IgD-negative memory B cell (primary cell): ENCODE data around the gene SLC25A51. TPM values are rescaled to one million over a fixed set of nuclear protein-coding genes. Genes with fewer than 3 reads are reported as not detected.

Experiments
- H3K27ac Mint-ChIP-seq, 3 donors: one replicate each; pipeline ENCODE4 v1.8.0; 2020 to 2022; ENCODE audit warnings: mild to moderate bottlenecking in 3 of 3, mixed read lengths in 3 of 3, moderate library complexity in 1 of 3
- H3K27me3 Mint-ChIP-seq: one replicate; pipeline ENCODE4 v1.8.0; 2021; ENCODE audit warnings: mixed read lengths
- H3K36me3 Mint-ChIP-seq: one replicate; pipeline ENCODE4 v1.8.0; 2020; ENCODE audit warnings: mild to moderate bottlenecking, mixed read lengths
- H3K4me1 Mint-ChIP-seq, 3 donors: one replicate each; pipeline ENCODE4 v1.8.0; 2020 to 2022; ENCODE audit warnings: mixed read lengths in 3 of 3, mild to moderate bottlenecking in 1 of 3
- H3K4me3 Mint-ChIP-seq, 4 donors: one replicate each; pipeline ENCODE4 v1.8.0; 2020 to 2022; ENCODE audit warnings: mild to moderate bottlenecking in 4 of 4, mixed read lengths in 4 of 4, moderate library complexity in 3 of 4
- H3K9me3 Mint-ChIP-seq, 3 donors: one replicate each; pipeline ENCODE4 v1.8.0; 2020 to 2021; ENCODE audit warnings: mixed read lengths in 3 of 3, mild to moderate bottlenecking in 1 of 3
- polyA plus RNA-seq: library from polyadenylated mRNA; unstranded; fragments of 300-500 nt; fragmentation: Illumina TruSeq; gene quantifications from one replicate; pipeline ENCODE4 v1.2.3, GENCODE V29; 2021

The SLC25A51 gene
- polyA plus RNA-seq: 13.1 TPM

DNA sequence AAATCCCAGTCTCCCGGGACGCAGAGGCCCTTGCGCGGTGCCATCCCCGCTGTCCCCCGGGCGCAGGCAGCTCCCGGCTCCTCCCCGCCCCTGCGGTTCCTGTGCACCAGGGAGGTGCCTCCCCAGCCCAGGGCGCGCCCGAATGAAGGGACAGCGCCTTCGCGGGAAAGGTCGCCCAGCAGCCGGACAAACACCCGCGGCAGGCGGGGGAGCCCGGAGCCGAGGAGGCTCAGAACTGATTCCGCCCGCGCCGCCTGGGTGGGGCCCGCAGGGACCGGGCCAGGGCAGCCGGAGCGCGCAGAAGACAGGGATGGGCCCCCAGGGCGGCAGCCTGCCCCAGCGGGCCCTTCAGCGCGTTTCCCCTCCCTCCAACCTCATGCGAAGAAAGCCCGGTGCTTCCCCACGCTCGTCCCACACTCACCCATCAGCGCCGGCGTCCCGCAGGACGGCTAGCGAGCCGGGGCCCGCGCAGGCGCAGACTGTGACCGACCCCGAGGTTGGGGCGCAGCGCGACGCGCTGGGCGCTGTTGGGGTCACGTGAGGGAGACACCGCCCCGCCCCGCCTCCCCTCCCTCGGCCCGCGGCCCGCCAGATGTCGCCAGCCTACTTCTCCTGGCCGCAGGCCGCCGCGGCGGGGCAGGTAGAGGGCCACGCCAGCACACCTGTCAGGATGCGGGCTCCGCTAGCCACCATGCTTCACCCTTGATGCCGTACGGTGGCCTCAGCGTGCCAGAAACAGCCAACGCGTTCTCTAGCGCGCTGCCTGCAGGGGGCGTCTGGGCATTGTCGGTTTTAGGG, at the start of gene SLC25A51:
Gene SLC25A51 (minus strand): TSS at position 481 of the 798 bp plus-strand sequence. CDS start 15,577 bp downstream, outside the sequence.
- peaks cover 2 to 22% (median 18%) of the 10 kb centered on the region in 3 donors for H3K4me1 Mint-ChIP-seq
- no peaks in the 10 kb centered on the region for H3K9me3 Mint-ChIP-seq
- no peaks in the 10 kb centered on the region for H3K36me3 Mint-ChIP-seq
- H3K27me3 Mint-ChIP-seq: no peaks in the 10 kb centered on the region
- H3K27ac Mint-ChIP-seq: peak within 1 kb of the TSS; percentile 94 to 99 (median 96)
- H3K4me3 Mint-ChIP-seq: peak within 1 kb of the TSS; percentile 86 to 98 (median 96)

DNA sequence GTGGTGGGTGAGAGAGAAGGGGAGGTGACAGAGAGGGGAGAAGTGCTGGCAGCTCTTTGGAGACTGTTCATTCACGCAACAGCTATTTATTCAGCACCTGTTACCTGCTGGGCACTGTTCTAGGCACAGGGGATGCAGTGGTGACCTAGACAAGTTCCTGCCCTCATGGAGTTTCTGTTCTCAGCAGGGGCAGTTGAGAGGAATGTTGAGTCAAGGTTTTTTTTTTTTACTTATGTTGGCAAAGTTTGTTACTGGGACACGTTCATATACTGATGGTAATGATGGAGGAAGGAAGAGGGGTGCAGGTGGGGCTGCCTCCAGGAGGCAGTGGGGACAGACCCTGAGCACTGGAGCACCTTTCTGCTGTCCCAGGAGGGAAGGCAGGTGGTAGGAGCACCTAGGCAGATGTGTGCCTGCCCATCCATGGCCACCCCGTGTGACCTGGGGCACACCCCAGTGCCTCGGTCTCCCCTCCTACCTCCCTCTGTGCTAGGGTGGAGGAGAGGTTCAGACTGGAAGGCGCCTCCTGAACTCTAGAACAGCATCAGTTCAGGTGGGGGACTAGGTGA, 49.4 kb upstream of the SLC25A51 start:
- Mint-ChIP-seq H3K9me3 (no peaks in the 10 kb centered on the region), H3K4me1 (peaks cover 0 to 6% (median 5%) of the 10 kb centered on the region in 3 donors), H3K27me3 (no peaks in the 10 kb centered on the region), H3K36me3 (peaks cover 4% of the 10 kb centered on the region), H3K27ac (no peak overlapping the region), H3K4me3 (peak overlapping the region in 1 of 4 donors; percentile 69)

DNA sequence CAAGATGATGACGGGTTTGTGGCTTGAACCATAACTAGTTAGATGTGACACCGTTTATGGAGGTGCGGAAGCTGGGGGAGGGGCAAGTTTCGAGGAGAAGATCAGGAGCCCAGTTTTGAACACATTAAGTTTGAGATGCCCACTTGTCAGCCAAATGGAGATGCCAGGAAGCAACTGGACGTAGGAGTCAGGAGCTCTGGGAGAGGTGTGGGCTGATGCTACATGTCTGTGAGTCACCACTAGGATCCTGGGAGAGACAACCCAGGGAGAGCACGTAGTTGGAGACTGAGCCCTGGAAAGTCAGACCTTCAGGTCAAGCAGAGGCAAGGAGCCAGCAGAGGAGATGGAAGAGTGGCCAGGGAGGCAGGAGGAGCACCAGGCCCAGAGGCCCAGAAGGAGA, 48.8 kb upstream of the SLC25A51 start:
- peaks cover 0 to 6% (median 5%) of the 10 kb centered on the region in 3 donors for H3K4me1 Mint-ChIP-seq
- no peaks in the 10 kb centered on the region for H3K27me3 Mint-ChIP-seq
- no peak overlapping the region for H3K27ac Mint-ChIP-seq
- peak overlapping the region in 1 of 4 donors; percentile 27 for H3K4me3 Mint-ChIP-seq
- no peaks in the 10 kb centered on the region for H3K9me3 Mint-ChIP-seq
- H3K36me3 Mint-ChIP-seq: peaks cover 4% of the 10 kb centered on the region

- H3K9me3 Mint-ChIP-seq: no peaks in the 10 kb centered on the region
- peaks cover 0 to 6% (median 5%) of the 10 kb centered on the region in 3 donors for H3K4me1 Mint-ChIP-seq
- peaks cover 4% of the 10 kb centered on the region for H3K36me3 Mint-ChIP-seq
- H3K27me3 Mint-ChIP-seq: no peaks in the 10 kb centered on the region
- peak overlapping the region in 1 of 3 donors; percentile 28 for H3K27ac Mint-ChIP-seq
- H3K4me3 Mint-ChIP-seq: no peak overlapping the region
Observed at GRCh38 chr9:37951671-37952449, 47.9 kb upstream of the SLC25A51 start.

GRCh38 chr9:37950561-37950960, 46.6 kb upstream of the SLC25A51 start:
- peaks cover 6% of the 10 kb centered on the region for H3K27me3 Mint-ChIP-seq
- peaks cover 0 to 6% (median 5%) of the 10 kb centered on the region in 3 donors for H3K4me1 Mint-ChIP-seq
- peaks cover 4% of the 10 kb centered on the region for H3K36me3 Mint-ChIP-seq
- H3K9me3 Mint-ChIP-seq: no peaks in the 10 kb centered on the region
- H3K27ac Mint-ChIP-seq: peak overlapping the region in 1 of 3 donors; percentile 71
- no peak overlapping the region for H3K4me3 Mint-ChIP-seq

GRCh38 chr9:37949576-37949975, 45.6 kb upstream of the SLC25A51 start:
- Mint-ChIP-seq H3K36me3 (peaks cover 4% of the 10 kb centered on the region), H3K27me3 (peaks cover 6% of the 10 kb centered on the region), H3K9me3 (no peaks in the 10 kb centered on the region), H3K27ac (no peak overlapping the region), H3K4me3 (no peak overlapping the region), H3K4me1 (peaks cover 0 to 6% (median 5%) of the 10 kb centered on the region in 3 donors)

DNA sequence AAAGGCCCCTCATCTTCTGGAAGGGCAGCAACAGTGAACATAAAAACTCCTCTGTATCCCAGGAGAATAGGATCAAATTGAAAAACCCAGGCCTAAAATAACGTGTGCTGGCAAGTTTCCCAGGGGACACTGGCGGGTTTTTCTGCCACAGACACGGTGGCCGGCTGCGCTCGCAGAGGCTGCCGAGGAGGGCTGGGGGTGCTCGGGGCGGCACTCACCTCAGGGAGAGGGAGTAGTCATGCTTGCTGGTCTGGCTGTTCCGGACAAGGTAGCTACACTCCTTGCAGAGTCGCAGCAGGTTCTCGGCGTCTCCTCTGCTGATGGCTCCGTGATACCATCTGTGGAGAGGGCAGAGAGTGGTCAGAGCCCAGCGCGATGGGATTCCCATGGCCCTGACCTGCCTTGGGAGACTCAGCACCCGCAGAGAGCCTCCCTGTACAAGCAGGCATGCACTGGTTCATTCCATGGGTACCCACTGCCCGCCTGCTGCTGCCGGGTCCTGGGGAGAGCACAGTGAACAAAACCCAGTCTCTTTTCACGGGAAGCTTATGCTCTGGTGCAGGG, 44.6 kb upstream of the SLC25A51 start:
- Mint-ChIP-seq H3K36me3 (peaks cover 2% of the 10 kb centered on the region), H3K4me3 (no peak overlapping the region)

GRCh38 chr9:37947977-37948376, 44.0 kb upstream of the SLC25A51 start:
- Mint-ChIP-seq H3K27ac (no peak overlapping the region), H3K4me3 (no peak overlapping the region), H3K27me3 (peaks cover 8% of the 10 kb centered on the region), H3K4me1 (peaks cover 0 to 2% (median 0%) of the 10 kb centered on the region in 3 donors), H3K9me3 (no peaks in the 10 kb centered on the region), H3K36me3 (peaks cover 2% of the 10 kb centered on the region)

More for the DNA sequence above, 44.6 kb upstream of the SLC25A51 start:
- Mint-ChIP-seq H3K9me3 (no peaks in the 10 kb centered on the region), H3K27me3 (peaks cover 6% of the 10 kb centered on the region), H3K27ac (no peak overlapping the region), H3K4me1 (peaks cover 0 to 3% (median 2%) of the 10 kb centered on the region in 3 donors)

GRCh38 chr9:37947471-37947870, 43.5 kb upstream of the SLC25A51 start:
- H3K36me3 Mint-ChIP-seq: peaks cover under 1% of the 10 kb centered on the region
- no peaks in the 10 kb centered on the region for H3K9me3 Mint-ChIP-seq

GRCh38 chr9:37946971-37947370, 43.0 kb upstream of the SLC25A51 start:
- H3K9me3 Mint-ChIP-seq: no peaks in the 10 kb centered on the region
- H3K4me1 Mint-ChIP-seq: no peaks in the 10 kb centered on the region
- H3K4me3 Mint-ChIP-seq: no peak overlapping the region
- peak overlapping the region in 1 of 3 donors; percentile 1 for H3K27ac Mint-ChIP-seq
- H3K27me3 Mint-ChIP-seq: peaks cover 9% of the 10 kb centered on the region
- H3K36me3 Mint-ChIP-seq: peaks cover 2% of the 10 kb centered on the region

More at GRCh38 chr9:37947471-37947870, 43.5 kb upstream of the SLC25A51 start:
- Mint-ChIP-seq H3K4me1 (no peaks in the 10 kb centered on the region), H3K4me3 (peak overlapping the region in 1 of 4 donors; percentile 2), H3K27me3 (peaks cover 9% of the 10 kb centered on the region), H3K27ac (peak overlapping the region in 1 of 3 donors; percentile 1)

DNA sequence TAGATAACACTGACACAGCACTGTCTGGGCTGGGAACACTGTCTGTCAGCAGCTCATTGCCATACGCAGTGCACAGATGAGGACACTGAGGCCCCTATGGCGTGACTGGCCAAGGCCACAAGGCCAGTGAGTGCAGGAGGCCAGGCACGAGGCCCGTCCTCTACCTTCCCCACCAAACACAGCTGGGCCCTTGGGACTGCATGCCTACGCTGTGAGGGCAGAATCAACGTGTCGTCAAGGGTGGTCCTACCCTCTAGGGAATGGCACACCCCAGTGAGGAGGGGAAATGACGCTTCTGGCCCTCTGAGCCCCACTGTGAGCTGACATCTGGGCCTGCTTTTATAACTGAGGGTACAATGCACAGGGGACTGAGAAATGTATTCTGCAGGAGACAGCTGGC, 42.1 kb upstream of the SLC25A51 start:
- Mint-ChIP-seq H3K27ac (no peak overlapping the region), H3K4me1 (no peaks in the 10 kb centered on the region), H3K9me3 (no peaks in the 10 kb centered on the region), H3K27me3 (peaks cover 10% of the 10 kb centered on the region), H3K36me3 (peaks cover 2% of the 10 kb centered on the region), H3K4me3 (no peak overlapping the region)

DNA sequence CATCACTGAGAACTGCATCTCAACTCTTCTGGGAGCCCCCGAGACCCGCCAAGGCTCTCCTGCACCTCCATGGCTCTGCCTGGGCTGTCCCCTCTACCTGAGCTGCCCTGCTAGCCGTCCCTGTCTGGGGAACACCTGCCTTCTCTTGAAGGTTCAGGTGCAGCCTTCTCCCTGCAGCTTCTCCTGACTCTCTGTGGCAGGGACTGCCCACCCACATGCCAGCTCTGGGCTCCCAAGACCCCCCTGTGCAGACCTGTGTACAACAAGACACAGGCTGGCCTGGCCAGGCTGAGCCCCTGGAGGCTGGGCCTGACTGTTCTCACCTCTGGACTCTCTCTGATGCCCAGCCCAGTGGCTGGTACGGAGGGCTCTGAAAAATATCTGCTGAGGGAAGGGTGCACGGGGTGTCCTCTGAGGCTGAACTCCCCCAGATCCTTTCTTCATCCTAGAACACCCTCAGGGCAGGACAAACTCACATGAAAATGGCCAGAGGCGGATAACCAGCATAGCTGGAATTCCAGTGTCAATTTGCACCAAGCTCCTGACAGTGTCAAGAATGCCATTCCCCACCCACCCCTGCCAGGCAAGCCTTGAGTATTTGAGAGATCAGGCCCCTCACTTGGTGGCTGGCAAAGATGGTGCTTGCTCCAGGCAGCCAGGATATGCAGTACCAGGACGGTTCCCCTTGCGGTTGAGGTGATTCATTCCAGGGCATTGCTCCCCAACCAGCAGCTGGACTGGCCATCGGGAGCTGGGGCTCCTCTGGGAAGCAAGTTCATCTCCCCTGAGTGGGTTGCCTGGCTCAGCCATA, 40.9 kb upstream of the SLC25A51 start:
- Mint-ChIP-seq H3K9me3 (no peaks in the 10 kb centered on the region), H3K4me1 (no peaks in the 10 kb centered on the region), H3K36me3 (peaks cover 2% of the 10 kb centered on the region), H3K4me3 (no peak overlapping the region), H3K27ac (no peak overlapping the region), H3K27me3 (peaks cover 10% of the 10 kb centered on the region)

DNA sequence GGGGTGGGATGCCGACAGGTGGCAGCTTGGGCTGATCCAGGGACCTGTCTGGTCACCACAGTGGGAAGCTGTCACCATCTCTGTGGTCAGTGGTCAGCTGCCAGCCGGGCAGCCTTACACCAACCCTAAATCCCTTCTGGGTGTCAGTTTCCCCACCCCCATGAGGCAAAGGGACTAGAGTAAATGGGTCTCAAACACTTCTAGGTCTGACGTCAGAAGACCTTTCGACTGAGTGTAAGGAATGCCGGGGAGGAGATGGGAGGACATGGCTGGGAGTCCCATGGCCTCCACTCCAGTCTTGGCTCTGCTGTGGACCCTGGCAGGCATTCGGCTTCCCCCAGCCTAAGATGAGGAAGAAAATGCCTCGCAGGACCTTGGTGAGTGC, 40.3 kb upstream of the SLC25A51 start:
- Mint-ChIP-seq H3K9me3 (no peaks in the 10 kb centered on the region), H3K27ac (no peak overlapping the region), H3K36me3 (peaks cover 2% of the 10 kb centered on the region), H3K4me3 (no peak overlapping the region), H3K4me1 (no peaks in the 10 kb centered on the region), H3K27me3 (peaks cover 10% of the 10 kb centered on the region)
